Bladder microvascular endothelial cell (primary cell): ENCODE results near the gene FAM72C. TPM values are rescaled to one million over a fixed set of nuclear protein-coding genes. Genes with fewer than 3 reads are reported as not detected.

Experiments used
- total RNA-seq: library from RNA; depleted of rRNA; stranded (reverse); fragments of >200 nt; gene quantifications from 2 replicates; pipeline ENCODE4 v1.2.3, GENCODE V29; 2014

FAM72C gene
- 0.16 and 0.94 TPM in 2 replicates for total RNA-seq

DNA sequence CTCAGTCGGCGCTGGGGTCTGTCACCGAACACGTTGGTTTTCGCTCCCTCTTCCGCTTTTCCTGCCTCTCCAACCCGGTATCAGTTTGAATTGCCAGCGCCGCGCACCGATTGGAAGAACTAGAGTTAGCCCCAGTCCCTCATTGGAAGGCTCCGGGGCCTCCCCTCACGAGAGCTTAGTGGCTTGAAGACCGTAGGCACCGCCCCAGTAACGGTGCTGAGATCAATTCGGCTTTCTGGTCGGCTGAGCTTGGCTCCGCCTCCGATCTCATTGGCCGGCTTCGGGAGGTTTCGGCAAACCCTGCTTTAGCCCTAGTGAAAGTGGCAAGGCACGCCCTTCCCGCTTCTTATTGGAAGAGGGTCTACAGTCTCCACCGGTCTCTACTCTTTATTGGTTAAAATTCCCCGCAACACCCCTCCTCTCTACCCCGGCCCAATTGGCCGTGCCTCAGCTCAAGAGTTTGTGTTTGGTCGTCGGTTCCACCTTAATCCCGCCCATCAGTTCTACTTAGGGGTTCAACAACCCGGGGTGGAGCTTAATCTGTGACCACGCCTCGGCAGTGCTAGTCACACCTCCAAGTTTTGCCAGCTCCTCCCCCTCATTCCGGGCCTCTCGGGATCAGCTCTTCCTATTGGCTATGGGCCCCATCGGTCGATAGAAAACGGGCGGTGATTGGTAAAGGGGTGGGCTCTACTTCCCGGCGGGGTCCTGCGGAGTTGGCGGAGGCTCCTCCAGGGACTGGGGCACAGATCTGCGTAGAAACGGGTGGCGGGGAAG, at the start of gene FAM72C:
Gene FAM72C, minus strand, starts transcription at position 63 of the 777 bp plus-strand sequence. CDS start 845 bp downstream, outside the sequence.

